ENCODE results near the gene MED27. TPM values are rescaled to one million over a fixed set of nuclear protein-coding genes. Genes with fewer than 3 reads are reported as not detected.

The MED27 gene
- total RNA-seq, 1 experiment from 2014 or later, result 38.4 TPM

GRCh38 chr9:131986089-131986488 is 93.6 kb downstream of the MED27 start:
- no peaks in the 10 kb centered on the region for H3K9me3 ChIP-seq (ENCODE audit: low read length)
- H3K4me1 ChIP-seq (ENCODE audit: insufficient read depth, low read length), result peaks cover 53% of the 10 kb centered on the region
- no peaks in the 10 kb centered on the region for H4K20me1 ChIP-seq (ENCODE audit: low read length)
- intact Hi-C loops (cut with micrococcal nuclease), result loop anchor here (2.0 to 5.0 kb wide), 3 partner anchors 21 to 176 kb away; partner anchors contain the start of gene NTNG2
- DNase-seq (peak; percentile 68), ATAC-seq (peak; percentile 68)
- H3K79me2 ChIP-seq (ENCODE audit: low read length), result peaks cover 50% of the 10 kb centered on the region
- BruUV-seq (replicated peaks), result TSS peak; percentile 28
- H3F3A ChIP-seq (ENCODE audit: low read length, unreplicated experiment), result peaks cover 10% of the 10 kb centered on the region
- no peaks in the 10 kb centered on the region for H3K27me3 ChIP-seq (ENCODE audit: low read length)
- H2AFZ ChIP-seq (ENCODE audit: low read length), result no peak overlapping the region
- H3K4me3 ChIP-seq (ENCODE audit: low read length), result peak overlapping the region; percentile 9; the same call in 1 of the 2 replicates
- H3K27ac ChIP-seq (ENCODE audit: low read length), result peak overlapping the region; percentile 100
- peak overlapping the region; percentile 80 for H3K9ac ChIP-seq (ENCODE audit: low read length)
- POLR2A ChIA-PET (ENCODE audit: unreplicated experiment), result no interaction called here
- H3K4me2 ChIP-seq (ENCODE audit: low read length), result peak overlapping the region; percentile 75
- no peaks in the 10 kb centered on the region for H3K9me2 ChIP-seq (replicated peaks; ENCODE audit: low read length)
- CTCF ChIA-PET, result no interaction called here
- H3K36me3 ChIP-seq (ENCODE audit: low read depth, low read length), result no peaks in the 10 kb centered on the region
- TF ChIP-seq EZH2 (IDR thresholded peaks at IDR 0.05; ENCODE audit: low read length, unreplicated experiment) (no peak), EZH2phosphoT487 (IDR thresholded peaks at IDR 0.05; ENCODE audit: borderline replicate concordance, low read length) (no peak)
- TF ChIP-seq, protein P1, sequence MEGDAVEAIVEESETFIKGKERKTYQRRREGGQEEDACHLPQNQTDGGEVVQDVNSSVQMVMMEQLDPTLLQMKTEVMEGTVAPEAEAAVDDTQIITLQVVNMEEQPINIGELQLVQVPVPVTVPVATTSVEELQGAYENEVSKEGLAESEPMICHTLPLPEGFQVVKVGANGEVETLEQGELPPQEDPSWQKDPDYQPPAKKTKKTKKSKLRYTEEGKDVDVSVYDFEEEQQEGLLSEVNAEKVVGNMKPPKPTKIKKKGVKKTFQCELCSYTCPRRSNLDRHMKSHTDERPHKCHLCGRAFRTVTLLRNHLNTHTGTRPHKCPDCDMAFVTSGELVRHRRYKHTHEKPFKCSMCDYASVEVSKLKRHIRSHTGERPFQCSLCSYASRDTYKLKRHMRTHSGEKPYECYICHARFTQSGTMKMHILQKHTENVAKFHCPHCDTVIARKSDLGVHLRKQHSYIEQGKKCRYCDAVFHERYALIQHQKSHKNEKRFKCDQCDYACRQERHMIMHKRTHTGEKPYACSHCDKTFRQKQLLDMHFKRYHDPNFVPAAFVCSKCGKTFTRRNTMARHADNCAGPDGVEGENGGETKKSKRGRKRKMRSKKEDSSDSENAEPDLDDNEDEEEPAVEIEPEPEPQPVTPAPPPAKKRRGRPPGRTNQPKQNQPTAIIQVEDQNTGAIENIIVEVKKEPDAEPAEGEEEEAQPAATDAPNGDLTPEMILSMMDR (conservative IDR thresholded peaks at IDR 0.05; ENCODE audit: low read depth, low read length), result no peak

GRCh38 chr9:131984564-131984963 is 95.1 kb downstream of the MED27 start:
- ATAC-seq (no peak), DNase-seq (peak; percentile 14)
- CTCF ChIA-PET, result interaction anchor here (0.6 to 0.7 kb wide), 2 partner anchors 53 to 252 kb away, joined by 3 read pairs; no protein-coding TSS in a partner anchor
- Histone ChIP-seq H3K9me2 (replicated peaks; ENCODE audit: low read length) (no peaks in the 10 kb centered on the region), H3K79me2 (ENCODE audit: low read length) (peaks cover 35% of the 10 kb centered on the region), H3K36me3 (ENCODE audit: low read depth, low read length) (no peaks in the 10 kb centered on the region), H3K4me2 (ENCODE audit: low read length) (no peak overlapping the region), H2AFZ (ENCODE audit: low read length) (no peak overlapping the region), H3K4me1 (ENCODE audit: insufficient read depth, low read length) (peaks cover 58% of the 10 kb centered on the region), H3K27me3 (ENCODE audit: low read length) (no peaks in the 10 kb centered on the region), H3F3A (ENCODE audit: low read length, unreplicated experiment) (peaks cover 10% of the 10 kb centered on the region), H4K20me1 (ENCODE audit: low read length) (no peaks in the 10 kb centered on the region), H3K9ac (ENCODE audit: low read length) (peak overlapping the region; percentile 39), H3K9me3 (ENCODE audit: low read length) (no peaks in the 10 kb centered on the region), H3K27ac (ENCODE audit: low read length) (peak overlapping the region; percentile 100), H3K4me3 (ENCODE audit: low read length) (no peak overlapping the region)
- BruUV-seq (replicated peaks), result no TSS peak
- intact Hi-C loops (cut with micrococcal nuclease), result loop anchor here (5.0 kb wide), 1 partner anchor 258 kb away; no protein-coding TSS in a partner anchor
- TF ChIP-seq EZH2 (IDR thresholded peaks at IDR 0.05; ENCODE audit: low read length, unreplicated experiment) (no peak), EZH2phosphoT487 (IDR thresholded peaks at IDR 0.05; ENCODE audit: borderline replicate concordance, low read length) (no peak)
- TF ChIP-seq, protein P1 (conservative IDR thresholded peaks at IDR 0.05; ENCODE audit: low read depth, low read length), result no peak
- POLR2A ChIA-PET (ENCODE audit: unreplicated experiment), result no interaction called here

DNA sequence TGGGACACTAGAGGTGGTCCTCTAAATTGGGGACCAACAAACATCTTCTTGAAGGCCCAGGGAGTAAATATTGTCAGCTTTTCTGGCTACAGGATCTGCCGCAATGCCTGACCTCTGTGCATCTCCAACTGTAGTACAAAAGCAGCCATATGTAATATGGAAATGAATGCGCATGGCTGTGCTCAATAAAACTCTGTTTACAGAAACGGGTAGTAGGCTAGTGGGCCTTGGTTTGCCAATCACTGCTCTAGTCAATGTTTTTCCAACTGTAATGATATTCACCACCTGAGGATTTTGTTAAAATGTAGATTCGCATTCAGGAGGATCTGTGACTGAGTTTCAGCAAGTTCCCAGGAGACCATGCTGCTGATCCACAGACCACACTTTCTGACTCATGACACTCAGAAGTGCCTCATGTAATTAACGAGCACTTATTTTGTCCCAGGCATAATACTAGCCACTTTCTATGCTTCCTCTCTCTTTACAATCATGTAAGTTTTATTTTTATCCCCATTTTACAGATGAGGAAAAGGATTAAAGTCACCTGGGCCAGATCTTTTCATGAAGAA is 96.9 kb downstream of the MED27 start:
- Histone ChIP-seq H3K27ac (ENCODE audit: low read length) (no peak overlapping the region), H2AFZ (ENCODE audit: low read length) (no peak overlapping the region), H4K20me1 (ENCODE audit: low read length) (no peaks in the 10 kb centered on the region), H3K27me3 (ENCODE audit: low read length) (no peaks in the 10 kb centered on the region), H3K79me2 (ENCODE audit: low read length) (peaks cover 19% of the 10 kb centered on the region), H3K9me2 (replicated peaks; ENCODE audit: low read length) (no peaks in the 10 kb centered on the region), H3K36me3 (ENCODE audit: low read depth, low read length) (no peaks in the 10 kb centered on the region), H3F3A (ENCODE audit: low read length, unreplicated experiment) (peaks cover 9% of the 10 kb centered on the region), H3K4me1 (ENCODE audit: insufficient read depth, low read length) (peaks cover 43% of the 10 kb centered on the region), H3K4me3 (ENCODE audit: low read length) (no peak overlapping the region), H3K4me2 (ENCODE audit: low read length) (no peak overlapping the region), H3K9me3 (ENCODE audit: low read length) (no peaks in the 10 kb centered on the region), H3K9ac (ENCODE audit: low read length) (no peak overlapping the region)
- CTCF ChIA-PET, result no interaction called here
- POLR2A ChIA-PET (ENCODE audit: unreplicated experiment), result no interaction called here
- TF ChIP-seq EZH2 (IDR thresholded peaks at IDR 0.05; ENCODE audit: low read length, unreplicated experiment) (no peak), EZH2phosphoT487 (IDR thresholded peaks at IDR 0.05; ENCODE audit: borderline replicate concordance, low read length) (no peak)
- TF ChIP-seq, protein P1 (conservative IDR thresholded peaks at IDR 0.05; ENCODE audit: low read depth, low read length), result no peak
- no TSS peak for BruUV-seq (replicated peaks)
- no peak for ATAC-seq
- no peak for DNase-seq
- intact Hi-C loops (cut with micrococcal nuclease), result loop anchor here (5.0 kb wide), 1 partner anchor 260 kb away; no protein-coding TSS in a partner anchor
